ENCODE results near the gene MCTP1. TPM values are rescaled to one million over a fixed set of nuclear protein-coding genes. Genes with fewer than 3 reads are reported as not detected.

The MCTP1 gene
- polyA plus RNA-seq, 1 donor from 2014 or later: 1.9 TPM

DNA sequence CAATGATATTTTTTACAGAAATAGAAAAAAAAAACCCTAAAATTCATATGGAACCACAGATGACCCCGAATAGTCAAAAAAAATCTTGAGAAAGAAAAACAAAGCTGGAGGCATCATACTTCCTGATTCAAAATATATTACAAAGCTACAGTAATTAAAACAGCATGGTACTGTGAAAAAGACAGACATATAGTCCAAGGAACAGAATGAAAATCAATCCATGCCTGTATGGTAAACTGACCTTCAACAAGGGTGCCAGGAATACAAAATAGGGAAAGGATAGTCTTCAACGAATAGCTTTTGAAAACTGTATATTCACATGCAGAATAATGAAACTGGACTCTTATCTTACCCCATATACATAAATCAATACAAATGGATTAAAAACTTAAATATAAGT, 307.5 kb downstream of the MCTP1 start:
- Histone ChIP-seq H3K27me3 (ENCODE audit: insufficient read depth, low read depth, low read length) (no peaks in the 10 kb centered on the region), H3F3A (ENCODE audit: insufficient read depth, low read length, poor library complexity, severe bottlenecking) (no peaks in the 10 kb centered on the region), H3K36me3 (ENCODE audit: insufficient read depth, low read length) (no peaks in the 10 kb centered on the region), H3K9me3 (ENCODE audit: low read length) (no peaks in the 10 kb centered on the region), H3K27ac (ENCODE audit: low read length) (no peak overlapping the region), H3K79me2 (replicated peaks; ENCODE audit: insufficient read depth, low read length) (no peaks in the 10 kb centered on the region), H4K20me1 (ENCODE audit: insufficient read depth) (no peaks in the 10 kb centered on the region), H3K4me3 (ENCODE audit: low read length) (no peak overlapping the region), H3K9ac (ENCODE audit: low read length) (no peak overlapping the region), H3K4me2 (ENCODE audit: low read length) (no peak overlapping the region), H2AFZ (ENCODE audit: low read depth, low read length) (no peak overlapping the region), H3K9me2 (ENCODE audit: insufficient read depth, low read length) (no peaks in the 10 kb centered on the region)
- TF ChIP-seq EP300 (conservative IDR thresholded peaks at IDR 0.05; ENCODE audit: poor library complexity, severe bottlenecking) (no peak), RAD21 (conservative IDR thresholded peaks at IDR 0.05) (no peak), SMC3 (conservative IDR thresholded peaks at IDR 0.05; ENCODE audit: poor library complexity) (no peak), MXI1 (conservative IDR thresholded peaks at IDR 0.05; ENCODE audit: poor library complexity, severe bottlenecking) (no peak), TAF1 (IDR thresholded peaks at IDR 0.05; ENCODE audit: low read depth) (no peak)
- TF ChIP-seq, protein P1, sequence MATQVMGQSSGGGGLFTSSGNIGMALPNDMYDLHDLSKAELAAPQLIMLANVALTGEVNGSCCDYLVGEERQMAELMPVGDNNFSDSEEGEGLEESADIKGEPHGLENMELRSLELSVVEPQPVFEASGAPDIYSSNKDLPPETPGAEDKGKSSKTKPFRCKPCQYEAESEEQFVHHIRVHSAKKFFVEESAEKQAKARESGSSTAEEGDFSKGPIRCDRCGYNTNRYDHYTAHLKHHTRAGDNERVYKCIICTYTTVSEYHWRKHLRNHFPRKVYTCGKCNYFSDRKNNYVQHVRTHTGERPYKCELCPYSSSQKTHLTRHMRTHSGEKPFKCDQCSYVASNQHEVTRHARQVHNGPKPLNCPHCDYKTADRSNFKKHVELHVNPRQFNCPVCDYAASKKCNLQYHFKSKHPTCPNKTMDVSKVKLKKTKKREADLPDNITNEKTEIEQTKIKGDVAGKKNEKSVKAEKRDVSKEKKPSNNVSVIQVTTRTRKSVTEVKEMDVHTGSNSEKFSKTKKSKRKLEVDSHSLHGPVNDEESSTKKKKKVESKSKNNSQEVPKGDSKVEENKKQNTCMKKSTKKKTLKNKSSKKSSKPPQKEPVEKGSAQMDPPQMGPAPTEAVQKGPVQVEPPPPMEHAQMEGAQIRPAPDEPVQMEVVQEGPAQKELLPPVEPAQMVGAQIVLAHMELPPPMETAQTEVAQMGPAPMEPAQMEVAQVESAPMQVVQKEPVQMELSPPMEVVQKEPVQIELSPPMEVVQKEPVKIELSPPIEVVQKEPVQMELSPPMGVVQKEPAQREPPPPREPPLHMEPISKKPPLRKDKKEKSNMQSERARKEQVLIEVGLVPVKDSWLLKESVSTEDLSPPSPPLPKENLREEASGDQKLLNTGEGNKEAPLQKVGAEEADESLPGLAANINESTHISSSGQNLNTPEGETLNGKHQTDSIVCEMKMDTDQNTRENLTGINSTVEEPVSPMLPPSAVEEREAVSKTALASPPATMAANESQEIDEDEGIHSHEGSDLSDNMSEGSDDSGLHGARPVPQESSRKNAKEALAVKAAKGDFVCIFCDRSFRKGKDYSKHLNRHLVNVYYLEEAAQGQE (IDR thresholded peaks at IDR 0.05; ENCODE audit: borderline replicate concordance): no peak
- TF ChIP-seq, protein P2, sequence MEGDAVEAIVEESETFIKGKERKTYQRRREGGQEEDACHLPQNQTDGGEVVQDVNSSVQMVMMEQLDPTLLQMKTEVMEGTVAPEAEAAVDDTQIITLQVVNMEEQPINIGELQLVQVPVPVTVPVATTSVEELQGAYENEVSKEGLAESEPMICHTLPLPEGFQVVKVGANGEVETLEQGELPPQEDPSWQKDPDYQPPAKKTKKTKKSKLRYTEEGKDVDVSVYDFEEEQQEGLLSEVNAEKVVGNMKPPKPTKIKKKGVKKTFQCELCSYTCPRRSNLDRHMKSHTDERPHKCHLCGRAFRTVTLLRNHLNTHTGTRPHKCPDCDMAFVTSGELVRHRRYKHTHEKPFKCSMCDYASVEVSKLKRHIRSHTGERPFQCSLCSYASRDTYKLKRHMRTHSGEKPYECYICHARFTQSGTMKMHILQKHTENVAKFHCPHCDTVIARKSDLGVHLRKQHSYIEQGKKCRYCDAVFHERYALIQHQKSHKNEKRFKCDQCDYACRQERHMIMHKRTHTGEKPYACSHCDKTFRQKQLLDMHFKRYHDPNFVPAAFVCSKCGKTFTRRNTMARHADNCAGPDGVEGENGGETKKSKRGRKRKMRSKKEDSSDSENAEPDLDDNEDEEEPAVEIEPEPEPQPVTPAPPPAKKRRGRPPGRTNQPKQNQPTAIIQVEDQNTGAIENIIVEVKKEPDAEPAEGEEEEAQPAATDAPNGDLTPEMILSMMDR (IDR thresholded peaks at IDR 0.05; ENCODE audit: poor library complexity, severe bottlenecking): no peak

DNA sequence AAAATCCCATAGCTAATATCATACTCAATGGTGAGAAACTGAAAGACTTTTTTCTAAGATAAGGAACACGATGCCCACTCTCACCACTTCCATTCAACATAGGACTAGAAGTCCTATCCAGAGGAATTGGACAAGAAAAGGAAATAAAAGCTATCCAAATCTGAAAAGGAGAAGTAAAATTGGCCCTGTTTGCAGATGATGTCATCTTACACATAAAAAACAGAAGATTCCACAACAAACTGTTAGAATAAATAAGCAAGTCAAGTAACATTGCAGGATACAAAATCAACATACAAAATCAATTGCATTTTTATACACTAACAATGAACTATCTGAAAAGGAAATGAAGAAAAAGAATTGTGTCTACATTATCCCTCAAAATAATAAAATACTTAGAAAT, 308.0 kb downstream of the MCTP1 start:
- Histone ChIP-seq H3K4me3 (ENCODE audit: low read length) (no peak overlapping the region), H3K36me3 (ENCODE audit: insufficient read depth, low read length) (no peaks in the 10 kb centered on the region), H2AFZ (ENCODE audit: low read depth, low read length) (no peak overlapping the region), H3K9ac (ENCODE audit: low read length) (no peak overlapping the region), H3K79me2 (replicated peaks; ENCODE audit: insufficient read depth, low read length) (no peaks in the 10 kb centered on the region), H3K27me3 (ENCODE audit: insufficient read depth, low read depth, low read length) (no peaks in the 10 kb centered on the region), H4K20me1 (ENCODE audit: insufficient read depth) (no peaks in the 10 kb centered on the region), H3F3A (ENCODE audit: insufficient read depth, low read length, poor library complexity, severe bottlenecking) (no peaks in the 10 kb centered on the region), H3K9me3 (ENCODE audit: low read length) (no peaks in the 10 kb centered on the region), H3K27ac (ENCODE audit: low read length) (no peak overlapping the region), H3K4me2 (ENCODE audit: low read length) (no peak overlapping the region), H3K9me2 (ENCODE audit: insufficient read depth, low read length) (no peaks in the 10 kb centered on the region)
- TF ChIP-seq, protein P2 (IDR thresholded peaks at IDR 0.05; ENCODE audit: poor library complexity, severe bottlenecking): no peak
- TF ChIP-seq EZH2 (IDR thresholded peaks at IDR 0.05; ENCODE audit: borderline replicate concordance, insufficient read depth, low read length, poor library complexity, severe bottlenecking) (no peak), POLR2AphosphoS5 (IDR thresholded peaks at IDR 0.05) (no peak), RAD21 (conservative IDR thresholded peaks at IDR 0.05) (no peak), MXI1 (conservative IDR thresholded peaks at IDR 0.05; ENCODE audit: poor library complexity, severe bottlenecking) (no peak)

Measured in neural cell (in vitro differentiated cells).